Measurements from ENCODE around the gene OGFOD3. TPM values are rescaled to one million over a fixed set of nuclear protein-coding genes. Genes with fewer than 3 reads are reported as not detected.

Gene OGFOD3
- total RNA-seq, 1 donor from 2014 or later, result 35.6 TPM

- no peaks in the 10 kb centered on the region for H3K27me3 Mint-ChIP-seq (ENCODE audit: low read depth)
- no peaks in the 10 kb centered on the region for H3K9me3 Mint-ChIP-seq
- H3K4me3 Mint-ChIP-seq, result no peak overlapping the region
- no peaks in the 10 kb centered on the region for H3K36me3 Mint-ChIP-seq (ENCODE audit: low read depth)
- H3K4me1 Mint-ChIP-seq, result no peaks in the 10 kb centered on the region
- no peak for DNase-seq (ENCODE audit: low read depth, low spot score)
- no peak for TF ChIP-seq CTCF (conservative IDR thresholded peaks at IDR 0.05)
- peak overlapping the region; percentile 37 for H3K27ac Mint-ChIP-seq (ENCODE audit: unreplicated experiment)
Observed at GRCh38 chr17:82392941-82393340, 25.4 kb downstream of the OGFOD3 start.

GRCh38 chr17:82392209-82392920 is 26.0 kb downstream of the OGFOD3 start:
- Mint-ChIP-seq H3K27ac (ENCODE audit: unreplicated experiment) (peak overlapping the region; percentile 37), H3K36me3 (ENCODE audit: low read depth) (no peaks in the 10 kb centered on the region), H3K9me3 (no peaks in the 10 kb centered on the region), H3K27me3 (ENCODE audit: low read depth) (peaks cover 2% of the 10 kb centered on the region), H3K4me3 (no peak overlapping the region), H3K4me1 (no peaks in the 10 kb centered on the region)
- TF ChIP-seq CTCF (conservative IDR thresholded peaks at IDR 0.05), result no peak
- DNase-seq (ENCODE audit: low read depth, low spot score), result no peak

GRCh38 chr17:82391496-82392066 is 26.8 kb downstream of the OGFOD3 start:
- H3K27ac Mint-ChIP-seq (ENCODE audit: unreplicated experiment), result no peak overlapping the region
- H3K9me3 Mint-ChIP-seq, result no peaks in the 10 kb centered on the region
- H3K4me1 Mint-ChIP-seq, result no peaks in the 10 kb centered on the region
- H3K36me3 Mint-ChIP-seq (ENCODE audit: low read depth), result no peaks in the 10 kb centered on the region
- peaks cover 2% of the 10 kb centered on the region for H3K27me3 Mint-ChIP-seq (ENCODE audit: low read depth)
- no peak for TF ChIP-seq CTCF (conservative IDR thresholded peaks at IDR 0.05)
- no peak overlapping the region for H3K4me3 Mint-ChIP-seq
- no peak for DNase-seq (ENCODE audit: low read depth, low spot score)

GRCh38 chr17:82390860-82391435 is 27.4 kb downstream of the OGFOD3 start:
- no peaks in the 10 kb centered on the region for H3K4me1 Mint-ChIP-seq
- TF ChIP-seq CTCF (conservative IDR thresholded peaks at IDR 0.05), result no peak
- no peak overlapping the region for H3K4me3 Mint-ChIP-seq
- no peaks in the 10 kb centered on the region for H3K36me3 Mint-ChIP-seq (ENCODE audit: low read depth)
- H3K9me3 Mint-ChIP-seq, result no peaks in the 10 kb centered on the region
- DNase-seq (ENCODE audit: low read depth, low spot score), result no peak
- peaks cover 2% of the 10 kb centered on the region for H3K27me3 Mint-ChIP-seq (ENCODE audit: low read depth)
- no peak overlapping the region for H3K27ac Mint-ChIP-seq (ENCODE audit: unreplicated experiment)

GRCh38 chr17:82390015-82390859 is 28.1 kb downstream of the OGFOD3 start:
- TF ChIP-seq CTCF (conservative IDR thresholded peaks at IDR 0.05), result no peak
- DNase-seq (ENCODE audit: low read depth, low spot score), result no peak
- H3K36me3 Mint-ChIP-seq (ENCODE audit: low read depth), result no peaks in the 10 kb centered on the region
- H3K27ac Mint-ChIP-seq (ENCODE audit: unreplicated experiment), result no peak overlapping the region
- no peaks in the 10 kb centered on the region for H3K4me1 Mint-ChIP-seq
- H3K4me3 Mint-ChIP-seq, result no peak overlapping the region
- no peaks in the 10 kb centered on the region for H3K9me3 Mint-ChIP-seq
- peaks cover 2% of the 10 kb centered on the region for H3K27me3 Mint-ChIP-seq (ENCODE audit: low read depth)
